Measurements from ENCODE around the gene GRK4.

GRK4 gene

DNA sequence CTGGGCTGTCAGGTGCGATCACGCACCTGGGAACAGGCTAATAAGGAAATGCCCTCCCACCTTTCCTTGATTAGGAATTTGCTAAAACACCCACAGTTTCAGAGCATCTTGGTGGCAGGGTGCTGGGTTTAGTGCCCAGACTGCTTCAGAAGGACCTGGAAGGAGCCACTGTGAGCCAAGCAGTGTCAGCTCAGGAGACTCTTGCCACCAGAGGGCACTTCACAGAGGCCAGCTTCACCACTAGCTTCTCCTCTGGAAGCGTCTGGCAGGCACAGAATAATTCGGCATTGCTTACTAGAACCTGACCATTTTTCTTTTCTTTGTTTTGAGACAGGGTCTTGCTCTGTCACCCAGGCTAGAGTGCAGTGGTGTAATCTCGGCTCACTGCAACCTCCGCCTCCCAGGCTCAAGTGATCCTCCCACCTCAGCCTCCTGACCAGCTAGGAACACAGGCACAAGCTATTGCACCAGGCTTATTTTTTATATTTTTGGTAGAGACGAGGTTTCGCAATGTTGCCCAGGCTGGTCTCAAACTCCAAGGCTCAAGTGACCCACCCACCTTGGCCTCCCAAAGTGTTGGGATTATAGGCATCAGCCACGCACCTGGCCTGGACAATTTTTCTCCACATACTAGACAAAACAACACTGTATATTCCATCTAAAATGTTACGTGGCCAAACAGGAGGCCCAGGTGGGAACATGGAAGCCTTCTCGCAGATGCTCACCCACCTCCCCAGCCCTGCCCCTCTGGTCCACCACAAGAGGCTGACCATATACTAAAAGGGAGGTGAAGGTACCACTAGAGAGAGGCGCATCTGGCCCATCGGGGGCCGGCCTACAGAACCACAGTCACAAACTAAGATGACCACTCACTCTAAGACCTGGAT is 14.2 kb upstream of the GRK4 start:
- H3K4me3 ChIP-seq (ENCODE audit: low read depth, low read length) = no peak overlapping the region
- TF ChIP-seq POLR2A (IDR thresholded peaks at IDR 0.05; ENCODE audit: extremely low read depth, insufficient read length) (no peak), CTCF (IDR thresholded peaks at IDR 0.05; ENCODE audit: low read depth, low read length) (peak; percentile 63)
- DNase-seq (ENCODE audit: low read depth) = peak; percentile 51

DNA sequence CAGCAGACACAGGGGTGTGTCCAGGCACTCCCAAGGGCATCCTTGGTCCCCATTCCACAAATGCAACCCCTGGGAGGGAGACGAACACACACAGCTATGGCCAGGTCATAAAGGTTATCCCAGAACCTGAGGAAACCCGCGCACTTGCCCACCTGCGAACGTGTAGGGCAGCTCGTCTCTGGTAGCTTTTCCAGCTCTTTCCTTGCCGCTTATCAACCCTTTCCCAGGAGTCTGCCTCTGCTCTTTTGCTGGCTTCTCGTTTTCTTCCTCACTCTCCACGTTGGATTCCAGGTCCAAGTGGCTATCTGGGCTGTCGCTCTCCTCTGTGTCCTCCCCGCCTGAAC is 13.6 kb upstream of the GRK4 start:
- TF ChIP-seq, protein P1, sequence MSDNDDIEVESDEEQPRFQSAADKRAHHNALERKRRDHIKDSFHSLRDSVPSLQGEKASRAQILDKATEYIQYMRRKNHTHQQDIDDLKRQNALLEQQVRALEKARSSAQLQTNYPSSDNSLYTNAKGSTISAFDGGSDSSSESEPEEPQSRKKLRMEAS (IDR thresholded peaks at IDR 0.05; ENCODE audit: low read depth, low read length) = no peak
- TF ChIP-seq POLR2A (IDR thresholded peaks at IDR 0.05; ENCODE audit: extremely low read depth, insufficient read length) (no peak), CTCF (IDR thresholded peaks at IDR 0.05; ENCODE audit: low read depth, low read length) (no peak), MYC (IDR thresholded peaks at IDR 0.05; ENCODE audit: low read depth, low read length) (no peak)
- H3K4me3 ChIP-seq (ENCODE audit: low read depth, low read length) = no peak overlapping the region

DNA sequence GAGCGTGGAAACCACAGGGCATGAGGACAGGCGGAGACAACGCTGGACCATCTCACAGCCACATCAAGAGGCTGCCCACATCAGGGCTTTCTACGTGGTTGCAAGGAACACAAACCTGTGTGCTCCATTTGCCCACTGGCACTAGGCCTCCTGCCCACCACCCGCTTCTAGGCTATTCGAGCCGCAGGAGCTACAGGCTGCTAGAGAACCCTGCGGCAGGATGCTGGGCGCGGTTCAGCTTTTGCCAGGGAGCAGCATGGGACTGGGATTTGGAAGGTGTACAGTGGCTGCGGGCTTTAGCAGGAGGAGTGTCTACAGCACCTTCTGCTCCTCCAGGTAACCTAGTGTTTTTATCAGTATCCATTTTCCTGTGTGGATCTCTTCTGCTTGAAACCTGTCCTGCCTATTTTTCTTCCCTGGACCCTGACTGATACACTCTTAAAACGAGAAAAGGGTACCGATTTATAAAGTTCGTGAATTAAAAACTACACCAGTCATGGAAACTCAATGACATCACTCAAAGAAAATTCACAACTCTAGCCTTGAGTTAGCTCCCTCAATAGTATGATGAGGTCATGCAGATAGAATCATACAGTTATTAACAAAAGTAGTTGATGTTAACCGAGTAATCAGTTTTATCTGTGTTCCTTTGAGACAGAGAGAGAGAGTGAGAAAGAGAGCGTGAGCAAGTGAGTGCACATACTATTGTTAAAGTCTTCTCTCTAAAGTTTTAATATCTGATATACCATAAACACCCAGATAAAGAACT is 13.0 kb upstream of the GRK4 start:
- DNase-seq (ENCODE audit: low read depth) = no peak
- H3K4me3 ChIP-seq (ENCODE audit: low read depth, low read length) = no peak overlapping the region
- TF ChIP-seq CTCF (IDR thresholded peaks at IDR 0.05; ENCODE audit: low read depth, low read length) (no peak), MYC (IDR thresholded peaks at IDR 0.05; ENCODE audit: low read depth, low read length) (no peak), POLR2A (IDR thresholded peaks at IDR 0.05; ENCODE audit: extremely low read depth, insufficient read length) (no peak)
- TF ChIP-seq, protein P1 (IDR thresholded peaks at IDR 0.05; ENCODE audit: low read depth, low read length) = no peak

More for the DNA sequence above, 13.6 kb upstream of the GRK4 start:
- DNase-seq (ENCODE audit: low read depth) = no peak

DNA sequence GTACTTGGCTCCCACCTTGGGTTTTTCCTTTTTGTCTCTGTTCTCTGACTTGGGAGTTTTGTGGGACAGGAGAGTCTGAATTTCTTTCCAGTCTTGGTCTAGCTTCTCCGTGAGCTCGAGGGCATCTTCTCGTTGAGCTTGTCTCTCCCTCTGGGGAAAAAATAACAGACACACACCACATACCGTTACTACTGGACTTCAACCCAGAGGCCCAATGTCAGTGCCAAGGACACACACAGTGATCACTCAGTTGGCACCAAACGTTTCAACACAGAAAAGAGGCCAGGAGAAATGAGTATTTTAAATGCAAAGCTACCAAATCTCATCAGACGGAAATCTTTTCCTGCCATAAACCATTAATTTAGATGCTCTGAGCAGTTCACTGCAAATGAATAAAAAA is 9.9 kb upstream of the GRK4 start:
- TF ChIP-seq POLR2A (IDR thresholded peaks at IDR 0.05; ENCODE audit: extremely low read depth, insufficient read length) (no peak), CTCF (IDR thresholded peaks at IDR 0.05; ENCODE audit: low read depth, low read length) (no peak), MYC (IDR thresholded peaks at IDR 0.05; ENCODE audit: low read depth, low read length) (no peak)
- TF ChIP-seq, protein P1 (IDR thresholded peaks at IDR 0.05; ENCODE audit: low read depth, low read length) = no peak
- H3K4me3 ChIP-seq (ENCODE audit: low read depth, low read length) = no peak overlapping the region
- no peak for DNase-seq (ENCODE audit: low read depth)

GRCh38 chr4:2954358-2955185 is 8.8 kb upstream of the GRK4 start:
- TF ChIP-seq MYC (IDR thresholded peaks at IDR 0.05; ENCODE audit: low read depth, low read length) (no peak), CTCF (IDR thresholded peaks at IDR 0.05; ENCODE audit: low read depth, low read length) (peak; percentile 35)
- DNase-seq (ENCODE audit: low read depth) = peak; percentile 67

More at GRCh38 chr4:2954358-2955185, 8.8 kb upstream of the GRK4 start:
- no peak overlapping the region for H3K4me3 ChIP-seq (ENCODE audit: low read depth, low read length)

All from NB4 (cell line).